Erythroblast (primary cell): ENCODE data around the gene BCO1.

Experiments used
- GATA1 ChIP-seq: IDR thresholded peaks from 2 replicates; pipeline ENCODE4 v1.6.1; 2011; ENCODE audit warnings: low read depth, mild to moderate bottlenecking, control low read depth, low read length, moderate library complexity
- POLR2A ChIP-seq: IDR thresholded peaks from 2 replicates; pipeline ENCODE4 v1.6.1; 2011; ENCODE audit warnings: mild to moderate bottlenecking, low read length

- TF ChIP-seq POLR2A (no peak), GATA1 (no peak)
Measured at GRCh38 chr16:81311762-81312161, 73.3 kb downstream of the BCO1 start.
